Left renal pelvis (tissue), 4 donors: ENCODE measurements around the gene DEDD. TPM values are rescaled to one million over a fixed set of nuclear protein-coding genes. Genes with fewer than 3 reads are reported as not detected.

Experiments
- DNase-seq, 4 donors: peaks; one replicate each; pipeline ENCODE4 v3.0.0-alpha.2; 2013; ENCODE audit warnings: low read depth in 4 of 4, low spot score in 3 of 4
- polyA plus RNA-seq, 4 donors: library from polyadenylated mRNA; unstranded; fragments of 120-200 nt; gene quantifications; one replicate each; pipeline ENCODE4 v1.2.1, GENCODE V29; 2013; ENCODE audit not compliant: insufficient read length in 4 of 4

The DEDD gene
- polyA plus RNA-seq, 4 donors = 41.6 to 55.5 (median 48.9) TPM

GRCh38 chr1:161164901-161165610, 32.6 kb upstream of the DEDD start:
- no peak for DNase-seq

- no peak for DNase-seq
These were observed 31.3 kb upstream of the DEDD start for GRCh38 chr1:161163793-161164192.

GRCh38 chr1:161162806-161163205, 30.3 kb upstream of the DEDD start:
- DNase-seq = no peak

GRCh38 chr1:161162052-161162451, 29.6 kb upstream of the DEDD start:
- DNase-seq = no peak

- no peak for DNase-seq
These were observed 29.2 kb upstream of the DEDD start for GRCh38 chr1:161161652-161162051.

GRCh38 chr1:161160671-161161145, 28.2 kb upstream of the DEDD start:
- DNase-seq = no peak

GRCh38 chr1:161159913-161160243, 27.4 kb upstream of the DEDD start:
- no peak for DNase-seq

- DNase-seq = peak; percentile 78 to 90 (median 85)
These were observed 26.8 kb upstream of the DEDD start, which contains the start of gene USP21 for GRCh38 chr1:161159087-161159912. Gene USP21, plus strand, starts transcription at chr1:161159500. Its CDS starts 1,141 bp downstream, at chr1:161160641.

GRCh38 chr1:161158316-161159010, 26.0 kb upstream of the DEDD start:
- DNase-seq = no peak

- DNase-seq = no peak
These were observed 25.4 kb upstream of the DEDD start for GRCh38 chr1:161157867-161158266.

GRCh38 chr1:161153682-161154337, 21.3 kb upstream of the DEDD start, which contains the start of gene UFC1:
Gene UFC1, plus strand, starts transcription at chr1:161153978. Its CDS starts 20 bp downstream, at chr1:161153998.
- peak in 2 of 4 donors; percentile 81 to 90 for DNase-seq

GRCh38 chr1:161153176-161153575, 20.7 kb upstream of the DEDD start:
- no peak for DNase-seq

- no peak for DNase-seq
These were observed 13.4 kb upstream of the DEDD start for GRCh38 chr1:161145832-161146231.

GRCh38 chr1:161140755-161141400, 8.4 kb upstream of the DEDD start:
- no peak for DNase-seq

- DNase-seq = no peak
These were observed 7.3 kb upstream of the DEDD start for GRCh38 chr1:161139766-161140165.

GRCh38 chr1:161138431-161138830, 6.0 kb upstream of the DEDD start:
- peak in 1 of 4 donors; percentile 27 for DNase-seq

- DNase-seq = no peak
These were observed 5.4 kb upstream of the DEDD start for GRCh38 chr1:161137881-161138280.

GRCh38 chr1:161133220-161133740, 813 bp upstream of the DEDD start:
- no peak for DNase-seq

GRCh38 chr1:161131523-161132409, 701 bp downstream of the DEDD start:
- DNase-seq = peak in 1 of 4 donors; percentile 21
